Heart right ventricle (tissue), 16 donors: ENCODE data around the gene C3orf20. TPM values are rescaled to one million over a fixed set of nuclear protein-coding genes. Genes with fewer than 3 reads are reported as not detected.

Experiments used
- ATAC-seq, 8 donors: fragments of 200-7000 bp; cut with Tn5 transposase; one replicate each; pipeline ENCODE4 v1.9.1; 2020; ENCODE audit warnings: mild to moderate bottlenecking in 8 of 8, moderate library complexity in 8 of 8, moderate number of reproducible peaks in 1 of 8
- DNase-seq, 2 donors: peaks; one replicate each; pipeline ENCODE4 v3.0.0-alpha.2; 2020
- H3K27ac ChIP-seq, 10 donors: fragments of 200-600 bp; sonication (generic) in 2 of 10; one replicate each; pipeline versions ENCODE4 v1.5.0 to v1.8.0; 2020 to 2022; ENCODE audit warnings: mild to moderate bottlenecking in 3 of 10
- H3K27me3 ChIP-seq, 7 donors: fragments of 200-600 bp; one replicate each; pipeline ENCODE4 v1.8.0; 2021 to 2022; ENCODE audit warnings: mild to moderate bottlenecking in 2 of 7
- H3K36me3 ChIP-seq, 9 donors: fragments of 200-600 bp; sonication (generic) in 1 of 9; one replicate each; pipeline versions ENCODE4 v1.5.0 to v1.8.0; 2020 to 2022; ENCODE audit warnings: mild to moderate bottlenecking in 2 of 9
- H3K4me1 ChIP-seq, 9 donors: fragments of 200-600 bp; sonication (generic) in 1 of 9; one replicate each; pipeline versions ENCODE4 v1.5.0 to v1.8.0; 2020 to 2022; ENCODE audit warnings: mild to moderate bottlenecking in 4 of 9
- H3K4me3 ChIP-seq, 10 donors: fragments of 200-600 bp; sonication (generic) in 2 of 10; one replicate each; pipeline versions ENCODE4 v1.5.0 to v1.8.0; 2020 to 2022; ENCODE audit warnings: mild to moderate bottlenecking in 7 of 10, moderate library complexity in 2 of 10
- H3K9me3 ChIP-seq, 11 donors: fragments of 200-600 bp in 10 of 11; sonication (generic) in 2 of 11; one replicate each; pipeline versions ENCODE4 v1.5.0 to v1.8.0; 2013 to 2022; ENCODE audit warnings: mild to moderate bottlenecking in 2 of 11, control low read depth in 1 of 11, moderate library complexity in 1 of 11
- WGBS, 2 donors: extraction: QIAGEN DNeasy Blood & Tissue Kit; methylation state at CpG; one replicate each; pipeline ENCODE4 v1.1.7; 2013; ENCODE audit warnings: inconsistent platforms in 1 of 2; 5-methylcytosine and 5-hydroxymethylcytosine counted together
- intact Hi-C, 10 donors: fragments of 100-400 bp; cut with DNase I; formaldehyde crosslinking; loops; one replicate each; pipeline versions ENCODE4 v1.11.1 to v1.14.2; 2022
- polyA plus RNA-seq, 2 donors: library from polyadenylated mRNA; stranded (reverse); fragments of 200-250 nt; gene quantifications; one replicate each; pipeline ENCODE4 v1.2.3, GENCODE V29; 2013
- total RNA-seq, 10 donors: library from RNA; stranded (reverse); fragmentation: NEBNext Ultra II Directional in 3 of 10; extraction: Animal tissue kit (Norgen Biotek cat#: 25700) in 3 of 10; gene quantifications; one replicate each; pipeline versions ENCODE4 v1.2.1 to v1.2.4, GENCODE V29; 2021 to 2023
- TF ChIP-seq, protein P1 (sequence below), 9 donors: fragments of 200-600 bp; sonication (generic) in 2 of 9; IDR thresholded peaks; one replicate each; pipeline versions ENCODE4 v1.5.0 to v1.8.0; 2021 to 2022; ENCODE audit warnings: antibody characterized with exemption in 9 of 9, mild to moderate bottlenecking in 5 of 9, moderate library complexity in 1 of 9
- donor health status: Arrhythmogenic right ventricular cardiomyopathy.
- donor health status: ischemic (EF 13 %, LVEDD 7.1; RV severe dilation, severe dysfunction).
- donor health status: healthy with polysubstance abuse.
- donor health status: DM: no; HTN: yes; CAD: no.
- donor health status: DM: no; HTN: no; CAD: no.
- donor health status: ischemic (EF 25% LVEDD 6.9; RV normal size, moderate dysfunction).
- donor health status: ischemic (EF 25% LVEDD 5.7; RV mildly dilated, moderate dysfunction).
- donor health status: healthy.
- donor health status: DM: yes; HTN: yes; CAD: no.
- donor health status: Ischemic cardiomyopathy.
- donor health status: ischemic (EF 35%, LVEDD 5.7; RV mildly dilated, moderate dysfunction).
- donor health status: nonischemic (EF 11% LVEDD 7.7; RV severe dilation, severe dysfunction).
- donor health status: DM: yes; HTN: yes; CAD: no.
- donor health status: PGD.
- donor health status: ischemic (EF 29% LVEDD 5.4; RV normal size, mild dysfunction).
- donor health status: nonischemic (EF 23%, LVEDD 6.1; RV moderate dilation, normal function).

C3orf20 gene
- total and polyA plus RNA-seq, 12 donors, result 0.10 to 0.36 (median 0.16) TPM; not detected in 7

- TF ChIP-seq, protein P1, sequence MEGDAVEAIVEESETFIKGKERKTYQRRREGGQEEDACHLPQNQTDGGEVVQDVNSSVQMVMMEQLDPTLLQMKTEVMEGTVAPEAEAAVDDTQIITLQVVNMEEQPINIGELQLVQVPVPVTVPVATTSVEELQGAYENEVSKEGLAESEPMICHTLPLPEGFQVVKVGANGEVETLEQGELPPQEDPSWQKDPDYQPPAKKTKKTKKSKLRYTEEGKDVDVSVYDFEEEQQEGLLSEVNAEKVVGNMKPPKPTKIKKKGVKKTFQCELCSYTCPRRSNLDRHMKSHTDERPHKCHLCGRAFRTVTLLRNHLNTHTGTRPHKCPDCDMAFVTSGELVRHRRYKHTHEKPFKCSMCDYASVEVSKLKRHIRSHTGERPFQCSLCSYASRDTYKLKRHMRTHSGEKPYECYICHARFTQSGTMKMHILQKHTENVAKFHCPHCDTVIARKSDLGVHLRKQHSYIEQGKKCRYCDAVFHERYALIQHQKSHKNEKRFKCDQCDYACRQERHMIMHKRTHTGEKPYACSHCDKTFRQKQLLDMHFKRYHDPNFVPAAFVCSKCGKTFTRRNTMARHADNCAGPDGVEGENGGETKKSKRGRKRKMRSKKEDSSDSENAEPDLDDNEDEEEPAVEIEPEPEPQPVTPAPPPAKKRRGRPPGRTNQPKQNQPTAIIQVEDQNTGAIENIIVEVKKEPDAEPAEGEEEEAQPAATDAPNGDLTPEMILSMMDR (IDR thresholded peaks at IDR 0.05), result no peak
- H3K27me3 ChIP-seq, result peaks cover 0 to 14% (median 0%) of the 10 kb centered on the region in 7 donors
- peaks cover 7 to 51% (median 29%) of the 10 kb centered on the region in 9 donors for H3K4me1 ChIP-seq
- DNase-seq (no peak), ATAC-seq (peak in 1 of 8 donors; percentile 10)
- no peak overlapping the region for H3K27ac ChIP-seq
- H3K4me3 ChIP-seq, result no peak overlapping the region
- intact Hi-C loops, result loop anchor here in 1 of 10 donors (10.0 kb wide), 1 partner anchor 55 kb away; no protein-coding TSS in a partner anchor
- H3K9me3 ChIP-seq, result no peaks in the 10 kb centered on the region
- WGBS, 2 donors, result 78 to 84% methylated on average over 10 of the region's 10 CpGs
- H3K36me3 ChIP-seq, result peaks cover 0 to 58% (median 7%) of the 10 kb centered on the region in 9 donors
Observed at GRCh38 chr3:14819671-14820070, 144.7 kb downstream of the C3orf20 start.

- intact Hi-C loops, result no loop called here
- ATAC-seq (no peak), DNase-seq (no peak)
- Histone ChIP-seq H3K36me3 (peaks cover 0 to 56% (median 7%) of the 10 kb centered on the region in 9 donors), H3K4me1 (peaks cover 7 to 51% (median 30%) of the 10 kb centered on the region in 9 donors), H3K27me3 (peaks cover 0 to 14% (median 0%) of the 10 kb centered on the region in 7 donors), H3K27ac (no peak overlapping the region), H3K4me3 (no peak overlapping the region), H3K9me3 (no peaks in the 10 kb centered on the region)
- TF ChIP-seq, protein P1 (IDR thresholded peaks at IDR 0.05), result no peak
- WGBS, 2 donors, result 95% methylated on average over 17 of the region's 17 CpGs
Observed at GRCh38 chr3:14820156-14820555, 145.2 kb downstream of the C3orf20 start.

GRCh38 chr3:14821151-14821550, 146.2 kb downstream of the C3orf20 start:
- intact Hi-C loops, result no loop called here
- Histone ChIP-seq H3K9me3 (no peaks in the 10 kb centered on the region), H3K4me3 (no peak overlapping the region), H3K27ac (peak overlapping the region in 1 of 10 donors; percentile 26), H3K36me3 (peaks cover 0 to 49% (median 7%) of the 10 kb centered on the region in 9 donors), H3K27me3 (peaks cover 0 to 22% (median 0%) of the 10 kb centered on the region in 7 donors), H3K4me1 (peaks cover 7 to 53% (median 33%) of the 10 kb centered on the region in 9 donors)
- DNase-seq (no peak), ATAC-seq (no peak)
- TF ChIP-seq, protein P1 (IDR thresholded peaks at IDR 0.05), result no peak
- 74 to 80% methylated on average over 16 of the region's 16 CpGs for WGBS, 2 donors

DNA sequence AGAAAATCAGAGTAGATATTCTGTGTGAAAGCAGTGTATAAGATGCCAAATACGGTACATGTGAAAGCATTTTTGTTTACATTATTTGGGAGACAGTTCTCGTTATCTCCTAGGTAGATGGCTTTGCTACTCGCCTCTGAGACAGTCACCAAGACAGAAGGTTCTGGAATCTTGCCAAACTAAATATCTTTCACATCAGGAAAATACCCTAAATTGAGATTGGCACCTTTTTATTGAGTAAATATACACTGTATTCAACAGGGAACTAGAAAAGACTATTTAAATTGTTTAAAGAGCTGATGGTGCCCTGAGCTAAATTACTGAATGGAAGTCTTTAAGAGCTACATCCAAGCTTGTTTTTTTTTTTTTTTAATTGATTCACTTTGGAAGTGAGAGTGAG, 147.2 kb downstream of the C3orf20 start:
- Histone ChIP-seq H3K9me3 (no peaks in the 10 kb centered on the region), H3K4me3 (no peak overlapping the region), H3K27ac (peak overlapping the region in 1 of 10 donors; percentile 75), H3K36me3 (peaks cover 0 to 58% (median 7%) of the 10 kb centered on the region in 9 donors), H3K27me3 (peaks cover 0 to 23% (median 0%) of the 10 kb centered on the region in 7 donors), H3K4me1 (peaks cover 7 to 56% (median 33%) of the 10 kb centered on the region in 9 donors)
- TF ChIP-seq, protein P1 (IDR thresholded peaks at IDR 0.05), result no peak
- DNase-seq (no peak), ATAC-seq (no peak)
- intact Hi-C loops, result no loop called here
- WGBS, 2 donors, result 84 to 87% methylated on average over 3 of the region's 3 CpGs

Other genes starting within 250 kb of the C3orf20 start
- 10 to 100 TPM; 13.2 to 70.1 (median 39.4) TPM for gene GRIP2, start 134.8 kb upstream of the C3orf20 start, total RNA-seq
- gene GRIP2, start 134.8 kb upstream of the C3orf20 start, polyA plus RNA-seq, result 10 to 100 TPM in 1 of 2 donors, 1 to 10 TPM in 1; 7.4 to 56.8 TPM
- gene CCDC174, start 23.4 kb upstream of the C3orf20 start, total RNA-seq, result 10 to 100 TPM in 9 of 10 donors, 1 to 10 TPM in 1; 10.0 to 15.4 (median 11.6) TPM
- 10 to 100 TPM; 10.1 to 18.6 TPM for gene CCDC174, start 23.4 kb upstream of the C3orf20 start, polyA plus RNA-seq
- 10 to 100 TPM; 10.8 to 23.4 (median 16.6) TPM for gene FGD5, start 143.8 kb downstream of the C3orf20 start, total RNA-seq
- gene FGD5, start 143.8 kb downstream of the C3orf20 start, polyA plus RNA-seq, result 10 to 100 TPM in 1 of 2 donors, 1 to 10 TPM in 1; 8.9 to 11.0 TPM